Body of pancreas (tissue), 4 donors: ENCODE data around the gene RNFT2. TPM values are rescaled to one million over a fixed set of nuclear protein-coding genes. Genes with fewer than 3 reads are reported as not detected.

ENCODE experiments used
- ATAC-seq: fragments of 150-250 bp; one replicate; pipeline ENCODE4 v1.9.1; 2016
- DNase-seq, 4 donors: peaks; one replicate each; pipeline ENCODE4 v3.0.0-alpha.2; 2019
- H3K27ac ChIP-seq, 4 donors: fragments of 200-600 bp; sonication (generic); 1 replicate in 3 of 4; 2 replicates in 1 of 4; pipeline versions ENCODE4 v1.5.1 to v1.6.1; 2016 to 2019; ENCODE audit warnings: mild to moderate bottlenecking in 1 of 4, mixed read lengths in 1 of 4, moderate library complexity in 1 of 4
- H3K27me3 ChIP-seq, 2 donors: fragments of 200-600 bp; sonication (generic); one replicate each; pipeline ENCODE4 v1.6.0; 2016; ENCODE audit warnings: mild to moderate bottlenecking in 1 of 2
- H3K36me3 ChIP-seq, 2 donors: fragments of 200-600 bp; sonication (generic); replicated peaks in 1 of 2; 2 replicates each; pipeline ENCODE4 v1.5.1; 2016; ENCODE audit warnings: low read depth in 2 of 2; ENCODE audit not compliant: insufficient read depth in 1 of 2
- H3K4me1 ChIP-seq: fragments of 200-600 bp; sonication (generic); one replicate; pipeline ENCODE4 v1.6.0; 2016
- H3K4me3 ChIP-seq, 2 donors: fragments of 200-600 bp; sonication (generic); 1 replicate in 1 of 2; 2 replicates in 1 of 2; pipeline ENCODE4 v1.5.1; 2016 to 2019
- H3K9me3 ChIP-seq, 3 donors: fragments of 200-600 bp; sonication (generic); 1 replicate in 2 of 3; 2 replicates in 1 of 3; pipeline ENCODE4 v1.5.1; 2016
- CTCF ChIP-seq, 7 experiments: fragments of 450-650 bp in 4 of 7; fragments of 200-600 bp in 3 of 7; sonication (generic) in 3 of 7; IDR thresholded peaks; one replicate each; pipeline ENCODE4 v1.5.1; 2016 to 2019; ENCODE audit warnings: antibody characterized with exemption in 7 of 7
- POLR2A ChIP-seq, 3 donors: fragments of 450-650 bp; IDR thresholded peaks; one replicate each; pipeline ENCODE4 v1.6.1; 2016; ENCODE audit warnings: antibody characterized with exemption in 3 of 3, mild to moderate bottlenecking in 2 of 3
- WGBS, 2 donors: methylation state at CpG; one replicate each; pipeline ENCODE4 v1.1.5; 2017; 5-methylcytosine and 5-hydroxymethylcytosine counted together
- intact Hi-C: fragments of 100-400 bp; cut with DNase I; formaldehyde crosslinking; loops from one replicate; pipeline ENCODE4 v1.15.1; 2023
- total RNA-seq, 2 donors: library from RNA; depleted of rRNA; stranded (reverse); fragments of >200 nt; gene quantifications; one replicate each; pipeline ENCODE4 v1.1.0, GENCODE V29; 2016

Gene RNFT2
- total RNA-seq, 2 donors from 2014 or later: 1.3 to 1.6 TPM

- Histone ChIP-seq H3K9me3 (no peaks in the 10 kb centered on the region), H3K4me3 (peak overlapping the region in 1 of 2 donors; percentile 24), H3K27me3 (no peaks in the 10 kb centered on the region), H3K4me1 (peaks cover 9% of the 10 kb centered on the region), H3K27ac (peak overlapping the region in 1 of 4 donors; percentile 89), H3K36me3 (no peaks in the 10 kb centered on the region)
- DNase-seq (no peak), ATAC-seq (no peak)
- 75 to 87% methylated on average over 10 of the region's 10 CpGs for WGBS, 2 donors
- intact Hi-C loops: no loop called here
- TF ChIP-seq CTCF (IDR thresholded peaks at IDR 0.05) (no peak), POLR2A (IDR thresholded peaks at IDR 0.05) (no peak)
Observed at GRCh38 chr12:116820064-116820656, 82.0 kb downstream of the RNFT2 start.

DNA sequence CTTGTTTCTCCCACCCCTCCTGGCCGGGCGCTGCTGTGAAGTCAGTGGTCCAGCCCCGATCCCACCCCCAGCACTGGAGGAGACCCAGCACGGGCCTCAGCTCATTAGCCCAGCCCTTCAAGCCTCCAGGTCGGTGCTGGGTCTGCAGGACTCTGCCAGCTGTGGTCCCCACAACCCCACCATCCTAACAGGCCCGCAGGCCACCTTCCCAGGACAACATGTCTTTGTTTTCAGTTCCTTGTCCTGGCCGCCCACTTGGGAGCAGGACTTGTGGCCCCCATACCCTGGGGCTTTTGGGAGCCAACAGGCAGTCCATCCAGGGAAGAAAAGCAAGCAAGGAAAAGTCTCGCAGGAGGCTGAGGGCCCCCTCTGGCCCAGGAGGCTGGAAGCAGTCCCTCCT is 83.2 kb downstream of the RNFT2 start:
- H3K36me3 ChIP-seq: no peaks in the 10 kb centered on the region
- no peak overlapping the region for H3K4me3 ChIP-seq
- peaks cover 9% of the 10 kb centered on the region for H3K4me1 ChIP-seq
- intact Hi-C loops: no loop called here
- no peak for TF ChIP-seq POLR2A (IDR thresholded peaks at IDR 0.05)
- TF ChIP-seq CTCF (IDR thresholded peaks at IDR 0.05): no peak
- ATAC-seq (no peak), DNase-seq (no peak)
- no peaks in the 10 kb centered on the region for H3K27me3 ChIP-seq
- H3K9me3 ChIP-seq: no peaks in the 10 kb centered on the region
- no peak overlapping the region for H3K27ac ChIP-seq
- WGBS, 2 donors: 65 to 73% methylated on average over 7 to 8 of the region's 8 CpGs

DNA sequence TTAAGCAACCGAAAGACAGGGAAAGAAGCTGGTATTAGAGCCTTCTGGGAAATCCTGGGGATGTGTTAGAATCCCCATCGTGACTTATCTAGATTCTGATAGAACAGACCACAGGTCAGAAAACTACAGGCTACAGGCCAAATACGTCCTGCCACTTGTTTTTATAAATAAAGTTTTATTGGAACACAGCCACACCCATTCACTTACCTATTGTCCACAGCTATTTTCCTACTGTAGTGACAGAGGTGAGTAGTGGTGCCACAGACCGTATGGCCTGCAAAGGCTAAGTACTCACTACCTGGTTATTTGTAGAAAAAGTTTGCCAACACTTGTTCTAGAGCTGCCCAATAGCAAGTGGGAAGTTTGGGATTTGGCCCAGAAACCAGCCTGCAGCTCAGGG is 89.3 kb downstream of the RNFT2 start:
- Histone ChIP-seq H3K27me3 (no peaks in the 10 kb centered on the region), H3K9me3 (no peaks in the 10 kb centered on the region), H3K4me1 (no peaks in the 10 kb centered on the region), H3K4me3 (no peak overlapping the region), H3K36me3 (no peaks in the 10 kb centered on the region), H3K27ac (no peak overlapping the region)
- 77 to 86% methylated on average over 4 of the region's 4 CpGs for WGBS, 2 donors
- DNase-seq (no peak), ATAC-seq (no peak)
- TF ChIP-seq CTCF (IDR thresholded peaks at IDR 0.05): no peak
- no peak for TF ChIP-seq POLR2A (IDR thresholded peaks at IDR 0.05)
- intact Hi-C loops: no loop called here

- H3K27me3 ChIP-seq: no peaks in the 10 kb centered on the region
- no peaks in the 10 kb centered on the region for H3K36me3 ChIP-seq
- WGBS, 2 donors: 91 to 92% methylated on average over 6 of the region's 6 CpGs
- H3K4me1 ChIP-seq: no peaks in the 10 kb centered on the region
- TF ChIP-seq CTCF (IDR thresholded peaks at IDR 0.05) (no peak), POLR2A (IDR thresholded peaks at IDR 0.05) (no peak)
- DNase-seq (no peak), ATAC-seq (no peak)
- no peak overlapping the region for H3K4me3 ChIP-seq
- H3K27ac ChIP-seq: no peak overlapping the region
- H3K9me3 ChIP-seq: no peaks in the 10 kb centered on the region
- intact Hi-C loops: no loop called here
Observed at GRCh38 chr12:116832353-116832752, 94.2 kb downstream of the RNFT2 start.

DNA sequence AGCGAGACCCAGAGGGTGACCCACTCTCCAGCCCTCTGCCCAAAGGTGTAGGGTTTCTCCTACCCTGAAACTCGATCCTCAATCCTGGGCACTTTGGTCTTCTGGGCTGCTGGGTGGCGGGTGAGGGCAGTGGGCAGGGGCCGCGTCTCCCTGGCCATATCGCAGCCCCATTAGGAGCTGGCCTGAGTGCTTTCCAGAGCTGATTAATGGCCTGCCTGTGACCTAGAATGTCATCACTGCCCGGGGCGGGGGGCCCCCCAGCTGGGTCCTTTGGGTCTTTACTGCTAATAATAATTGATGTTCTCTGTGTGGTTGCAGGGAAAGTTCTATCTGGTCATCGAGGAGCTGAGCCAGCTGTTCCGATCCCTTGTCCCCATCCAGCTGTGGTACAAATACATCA is 95.4 kb downstream of the RNFT2 start:
- intact Hi-C loops: no loop called here
- Histone ChIP-seq H3K4me1 (no peaks in the 10 kb centered on the region), H3K4me3 (no peak overlapping the region), H3K9me3 (no peaks in the 10 kb centered on the region), H3K27me3 (no peaks in the 10 kb centered on the region), H3K36me3 (no peaks in the 10 kb centered on the region), H3K27ac (no peak overlapping the region)
- no peak for TF ChIP-seq CTCF (IDR thresholded peaks at IDR 0.05)
- no peak for TF ChIP-seq POLR2A (IDR thresholded peaks at IDR 0.05)
- no peak for ATAC-seq
- 84 to 91% methylated on average over 6 to 10 of the region's 10 CpGs for WGBS, 2 donors
- DNase-seq: no peak
